HEK293 (cell line): ENCODE data around the gene PAPOLB.

Experiments
- CTCF ChIA-PET: fragments of 350-600 bp; formaldehyde crosslinking; extraction: SDS; loops from one replicate; lab custom pipeline; 2021; ENCODE audit warnings: antibody characterized with exemption; lab: Yijun Ruan, JAX
- POLR2A ChIA-PET: fragments of 300-600 bp; formaldehyde crosslinking; extraction: SDS; loops from one replicate; lab custom pipeline; 2020; ENCODE audit warnings: antibody characterized with exemption, inconsistent platforms; lab: Yijun Ruan, JAX
- H3K27ac ChIP-seq: fragments of 200-500 bp; sonication (Bioruptor generic); 2 replicates; pipeline ENCODE4 v1.5.1; 2014; ENCODE audit warnings: low read depth, low read length, control low read depth, inconsistent platforms; ENCODE audit errors: extremely low read depth
- H3K36me3 ChIP-seq, 2 experiments: fragments of 200-500 bp in 1 of 2; sonication (Bioruptor generic) in 1 of 2; 1 replicate in 1 of 2; 2 replicates in 1 of 2; pipeline ENCODE4 v1.5.1; 2014 to 2017; ENCODE audit warnings: inconsistent platforms in 2 of 2, low read length in 2 of 2; ENCODE audit not compliant: control insufficient read depth in 2 of 2, insufficient read depth in 1 of 2
- H3K4me1 ChIP-seq: fragments of 200-500 bp; sonication (Bioruptor generic); 2 replicates; pipeline ENCODE4 v1.5.1; 2014; ENCODE audit warnings: mild to moderate bottlenecking, low read length, inconsistent platforms; ENCODE audit not compliant: control insufficient read depth, insufficient read depth
- H3K4me3 ChIP-seq: 2 replicates; pipeline ENCODE4 v1.5.1; 2011; ENCODE audit warnings: low read depth, mild to moderate bottlenecking, control low read depth, low read length, moderate library complexity
- H3K9me3 ChIP-seq: fragments of 200-500 bp; sonication (Bioruptor generic); 2 replicates; pipeline ENCODE4 v1.5.1; 2014; ENCODE audit warnings: low read depth, low read length, inconsistent platforms; ENCODE audit not compliant: control insufficient read depth, insufficient read depth
- ELK4 ChIP-seq: IDR thresholded peaks from 2 replicates; pipeline ENCODE4 v1.6.1; 2011; ENCODE audit warnings: mild to moderate bottlenecking, low read depth, low read length, borderline replicate concordance
- IKZF3 ChIP-seq: fragments of 450-650 bp; IDR thresholded peaks from 2 replicates; pipeline ENCODE4 v1.5.0; 2018; ENCODE audit warnings: missing biosample characterization, mild to moderate bottlenecking, missing genetic modification characterization, moderate library complexity
- KLF1 ChIP-seq: fragments of 450-650 bp; formaldehyde crosslinking; IDR thresholded peaks from 2 replicates; pipeline ENCODE4 v1.5.1; 2016; ENCODE audit warnings: missing biosample characterization, missing genetic modification characterization
- KLF8 ChIP-seq: fragments of 450-650 bp; formaldehyde crosslinking; IDR thresholded peaks from 2 replicates; pipeline ENCODE4 v1.5.1; 2016; ENCODE audit warnings: missing biosample characterization, missing genetic modification characterization
- SP2 ChIP-seq: fragments of 450-650 bp; formaldehyde crosslinking; IDR thresholded peaks from 2 replicates; pipeline ENCODE4 v1.5.1; 2016; ENCODE audit warnings: missing biosample characterization, missing genetic modification characterization
- ZBTB26 ChIP-seq: fragments of 450-650 bp; formaldehyde crosslinking; optimal IDR thresholded peaks from 2 replicates; pipeline ENCODE3; 2016; ENCODE audit warnings: missing biosample characterization, mild to moderate bottlenecking, missing genetic modification characterization
- ZNF133 ChIP-seq: fragments of 450-650 bp; formaldehyde crosslinking; IDR thresholded peaks from 2 replicates; pipeline ENCODE4 v1.5.1; 2016; ENCODE audit warnings: missing biosample characterization, missing genetic modification characterization
- ZNF148 ChIP-seq: fragments of 450-650 bp; formaldehyde crosslinking; IDR thresholded peaks from 2 replicates; pipeline ENCODE4 v1.5.0; 2017; ENCODE audit warnings: missing biosample characterization, missing genetic modification characterization, borderline replicate concordance
- ZNF157 ChIP-seq: fragments of 450-650 bp; formaldehyde crosslinking; IDR thresholded peaks from 2 replicates; pipeline ENCODE4 v1.5.1; 2016; ENCODE audit warnings: missing biosample characterization, missing genetic modification characterization
- ZNF175 ChIP-seq: fragments of 450-650 bp; formaldehyde crosslinking; IDR thresholded peaks from 2 replicates; pipeline ENCODE4 v1.5.1; 2016; ENCODE audit warnings: missing biosample characterization, missing genetic modification characterization
- ZNF366 ChIP-seq: fragments of 450-650 bp; formaldehyde crosslinking; conservative IDR thresholded peaks from 2 replicates; pipeline ENCODE4 v1.5.1; 2016; ENCODE audit warnings: missing biosample characterization, missing genetic modification characterization
- ZNF391 ChIP-seq: fragments of 450-650 bp; formaldehyde crosslinking; IDR thresholded peaks from 2 replicates; pipeline ENCODE4 v1.5.1; 2016; ENCODE audit warnings: low read depth, missing biosample characterization, missing genetic modification characterization, borderline replicate concordance
- ZNF404 ChIP-seq: fragments of 450-650 bp; formaldehyde crosslinking; IDR thresholded peaks from 2 replicates; pipeline ENCODE4 v1.5.1; 2017; ENCODE audit warnings: missing biosample characterization, missing genetic modification characterization
- ZNF518A ChIP-seq: fragments of 450-650 bp; formaldehyde crosslinking; conservative IDR thresholded peaks from 2 replicates; pipeline ENCODE4 v1.5.1; 2016; ENCODE audit warnings: low read depth, missing biosample characterization, missing genetic modification characterization
- ZNF544 ChIP-seq: fragments of 450-650 bp; formaldehyde crosslinking; IDR thresholded peaks from 2 replicates; pipeline ENCODE4 v1.5.0; 2017; ENCODE audit warnings: missing biosample characterization, missing genetic modification characterization
- ZNF560 ChIP-seq: fragments of 450-650 bp; formaldehyde crosslinking; IDR thresholded peaks from 2 replicates; pipeline ENCODE4 v1.5.1; 2017; ENCODE audit warnings: missing biosample characterization, missing genetic modification characterization, borderline replicate concordance
- ZNF561 ChIP-seq: fragments of 450-650 bp; IDR thresholded peaks from 2 replicates; pipeline ENCODE4 v1.5.1; 2018; ENCODE audit warnings: missing biosample characterization, missing genetic modification characterization, borderline replicate concordance
- ZNF621 ChIP-seq: fragments of 450-650 bp; formaldehyde crosslinking; IDR thresholded peaks from 2 replicates; pipeline ENCODE4 v1.5.1; 2017; ENCODE audit warnings: missing biosample characterization, missing genetic modification characterization
- ZNF692 ChIP-seq: fragments of 450-650 bp; formaldehyde crosslinking; IDR thresholded peaks from 2 replicates; pipeline ENCODE4 v1.5.1; 2016; ENCODE audit warnings: missing biosample characterization, missing genetic modification characterization
- ZNF704 ChIP-seq: fragments of 450-650 bp; formaldehyde crosslinking; IDR thresholded peaks from 2 replicates; pipeline ENCODE4 v1.5.1; 2016; ENCODE audit warnings: missing biosample characterization, missing genetic modification characterization
- ZNF830 ChIP-seq: fragments of 450-650 bp; IDR thresholded peaks from 2 replicates; pipeline ENCODE4 v1.5.0; 2018; ENCODE audit warnings: missing biosample characterization, missing genetic modification characterization, low read depth, mild to moderate bottlenecking, moderate library complexity
- ZSCAN4 ChIP-seq: fragments of 450-650 bp; formaldehyde crosslinking; IDR thresholded peaks from 2 replicates; pipeline ENCODE4 v1.5.1; 2017; ENCODE audit warnings: missing biosample characterization, missing genetic modification characterization

PAPOLB gene

GRCh38 chr7:4883372-4884144, 21.7 kb upstream of the PAPOLB start, which contains the start of gene RADIL:
RADIL (minus strand) TSS chr7:4883716; CDS start chr7:4878139, 5,577 bp downstream.
- peak within 1 kb of the TSS; percentile 63 for H3K4me3 ChIP-seq
- no peaks in the 10 kb centered on the region for H3K9me3 ChIP-seq
- H3K36me3 ChIP-seq, result no peaks in the 10 kb centered on the region
- ChIA-PET POLR2A (interaction anchor here (0.8 kb wide), 1 partner anchor 108 kb away, joined by 3 read pairs; the partner anchor contains the start of gene AP5Z1), CTCF (interaction anchor here (0.6 to 2.6 kb wide), 34 partner anchors 9 to 1467 kb away, joined by 3 to 34 read pairs (median 4); partner anchors contain the start of gene AP5Z1)
- H3K4me1 ChIP-seq, result no peaks in the 10 kb centered on the region
- H3K27ac ChIP-seq, result peak within 1 kb of the TSS; percentile 60; the same call in 1 of the 2 replicates
- TF ChIP-seq ZBTB26, result peak; percentile 46
- no peak for TF ChIP-seq IKZF3 (tag by site-specific recombination)
- no peak for TF ChIP-seq ZNF404
- no peak for TF ChIP-seq ZNF560 (tag by site-specific recombination)
- no peak for TF ChIP-seq ZNF133 (tag by site-specific recombination)
- peak; percentile 32; the same call in 1 of the 2 replicates for TF ChIP-seq ZNF561 (tag by site-specific recombination)
- no peak for TF ChIP-seq ZNF157 (tag by site-specific recombination)
- no peak for TF ChIP-seq ZNF391 (tag by site-specific recombination)
- TF ChIP-seq ZNF544, result no peak
- TF ChIP-seq SP2 (tag by site-specific recombination), result peak; percentile 92
- TF ChIP-seq ZNF518A (tag by site-specific recombination), result no peak
- TF ChIP-seq ZNF148 (tag by site-specific recombination), result no peak
- no peak for TF ChIP-seq ZNF830 (tag by site-specific recombination)
- TF ChIP-seq KLF1 (tag by site-specific recombination), result no peak
- TF ChIP-seq ZNF175, result no peak
- TF ChIP-seq ZSCAN4, result no peak
- no peak for TF ChIP-seq ZNF366
- 0 out of 2 replicates have a peak, but pooled peaks have one; percentile 38 for TF ChIP-seq KLF8 (tag by site-specific recombination)
- peak; percentile 22; the same call in 1 of the 2 replicates for TF ChIP-seq ZNF692
- TF ChIP-seq ZNF621 (tag by site-specific recombination), result no peak
- no peak for TF ChIP-seq ZNF704 (tag by site-specific recombination)
- TF ChIP-seq ELK4, result no peak
